T follicular helper cell (primary cell): ENCODE results near the gene GAGE12J.
"Not testable (repeated sequence)": the region's sequence is repeated elsewhere in the genome, so short reads cannot be mapped to it uniquely, and the experiment has no call there.

Source experiments
- DNase-seq: peaks from one replicate; pipeline ENCODE4 v3.0.0-alpha.2; 2020; ENCODE audit warnings: low read depth

The GAGE12J gene

DNA sequence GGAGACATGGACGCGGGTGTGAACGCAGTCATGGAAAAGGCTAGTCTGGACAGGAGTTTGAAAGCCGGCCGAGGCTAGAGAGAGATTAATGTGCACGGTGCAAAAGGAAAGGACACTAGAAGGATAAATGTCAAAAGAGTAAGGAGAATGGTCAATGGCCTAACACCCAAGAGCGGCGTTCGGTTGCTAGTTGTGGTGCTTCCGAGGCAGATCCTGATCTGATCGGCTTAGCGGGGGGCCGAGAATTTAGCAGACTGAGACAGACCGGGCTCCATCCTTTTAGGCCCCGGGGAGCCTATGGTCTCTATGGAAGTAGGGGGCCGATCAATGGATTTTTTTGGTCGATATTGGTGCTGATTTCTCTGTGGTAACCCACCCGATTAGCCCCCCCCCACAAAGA, 11.5 kb upstream of the GAGE12J start:
- no peak for DNase-seq

GRCh38 chrX:49312176-49312575, 9.7 kb upstream of the GAGE12J start:
- no peak for DNase-seq

DNA sequence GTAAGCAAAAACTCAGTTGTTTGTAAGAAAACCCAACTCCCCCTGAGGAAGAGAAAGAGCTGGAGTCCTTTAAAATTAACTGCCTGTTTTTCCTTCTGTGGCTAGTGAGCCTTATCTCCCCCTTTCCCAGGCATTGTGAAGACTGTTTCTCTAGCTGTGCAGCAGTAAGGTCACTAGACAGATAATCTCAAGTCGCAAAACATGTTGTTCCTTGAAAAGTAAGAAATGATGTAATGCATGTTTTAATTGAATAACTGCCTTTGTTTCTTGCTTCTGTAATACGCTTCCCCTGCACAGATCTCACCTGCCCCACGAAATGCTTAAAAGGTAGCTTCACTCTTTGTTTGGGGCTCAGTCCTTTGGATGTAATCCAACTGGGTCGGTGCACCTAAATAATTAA, 5.8 kb upstream of the GAGE12J start:
- no peak for DNase-seq

- DNase-seq, result not testable (repeated sequence)
These were observed 429 bp downstream of the GAGE12J start for GRCh38 chrX:49322266-49322665.

- not testable (repeated sequence) for DNase-seq
These were observed 1.9 kb downstream of the GAGE12J start for GRCh38 chrX:49323735-49324134.

GRCh38 chrX:49330421-49330820, 8.6 kb downstream of the GAGE12J start:
- DNase-seq, result not testable (repeated sequence)

GRCh38 chrX:49331282-49331681, 9.4 kb downstream of the GAGE12J start, which contains the start of gene GAGE13:
GAGE13 (plus strand) TSS chrX:49331582; CDS start chrX:49332738, 1,156 bp downstream.
- not testable (repeated sequence) for DNase-seq

DNA sequence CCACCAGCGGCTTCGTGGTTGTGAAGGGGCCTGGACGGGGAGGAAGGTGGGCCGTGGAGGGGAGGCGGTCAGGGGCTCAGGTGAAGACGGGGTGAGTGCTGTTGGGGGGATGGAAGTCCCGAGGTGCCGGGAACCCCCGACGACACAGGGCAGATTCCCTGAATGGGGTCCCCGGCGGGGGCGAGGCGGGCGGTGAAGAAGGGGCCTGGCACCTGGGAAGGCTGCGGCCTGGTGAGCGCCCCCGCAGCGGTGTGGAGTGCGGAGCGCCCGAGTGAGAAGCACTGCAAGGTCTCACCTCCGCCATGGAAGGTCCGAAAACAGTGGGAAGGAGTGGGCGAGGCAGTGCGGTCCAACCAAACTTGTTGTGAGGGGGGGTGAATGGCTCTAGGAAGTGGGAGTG, 10.0 kb downstream of the GAGE12J start:
- DNase-seq, result not testable (repeated sequence)

DNA sequence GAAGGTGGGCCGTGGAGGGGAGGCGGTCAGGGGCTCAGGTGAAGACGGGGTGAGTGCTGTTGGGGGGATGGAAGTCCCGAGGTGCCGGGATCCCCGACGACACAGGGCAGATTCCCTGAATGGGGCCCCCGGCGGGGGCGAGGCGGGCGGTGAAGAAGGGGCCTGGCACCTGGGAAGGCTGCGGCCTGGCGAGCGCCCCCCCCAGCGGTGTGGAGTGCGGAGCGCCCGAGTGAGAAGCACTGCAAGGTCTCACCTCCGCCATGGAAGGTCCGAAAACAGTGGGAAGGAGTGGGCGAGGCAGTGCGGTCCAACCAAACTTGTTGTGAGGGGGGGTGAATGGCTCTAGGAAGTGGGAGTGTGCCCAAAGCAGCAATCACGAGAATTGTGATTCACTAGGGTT, 19.6 kb downstream of the GAGE12J start:
- peak; percentile 21 for DNase-seq

GRCh38 chrX:49344496-49345175, 22.8 kb downstream of the GAGE12J start:
- not testable (repeated sequence) for DNase-seq

DNA sequence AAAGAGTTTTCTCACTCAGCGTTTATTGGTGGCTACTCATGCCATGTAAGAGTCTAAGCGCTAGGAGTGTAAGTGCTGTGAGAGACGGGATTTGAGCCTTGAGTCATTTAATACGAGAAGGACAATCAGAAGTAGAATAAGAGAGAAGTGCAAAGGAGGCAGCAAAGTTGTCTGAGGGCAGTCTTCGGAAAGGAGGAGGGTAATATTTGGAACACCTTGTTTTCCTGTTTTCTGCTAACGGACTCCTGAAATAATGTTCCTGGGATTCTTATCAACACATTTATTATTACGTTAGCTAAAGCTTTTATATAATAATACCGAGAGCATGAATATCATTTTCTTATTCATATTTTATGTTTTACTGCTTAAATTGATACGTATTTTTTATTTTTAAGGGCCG, 23.6 kb downstream of the GAGE12J start:
- not testable (repeated sequence) for DNase-seq

DNA sequence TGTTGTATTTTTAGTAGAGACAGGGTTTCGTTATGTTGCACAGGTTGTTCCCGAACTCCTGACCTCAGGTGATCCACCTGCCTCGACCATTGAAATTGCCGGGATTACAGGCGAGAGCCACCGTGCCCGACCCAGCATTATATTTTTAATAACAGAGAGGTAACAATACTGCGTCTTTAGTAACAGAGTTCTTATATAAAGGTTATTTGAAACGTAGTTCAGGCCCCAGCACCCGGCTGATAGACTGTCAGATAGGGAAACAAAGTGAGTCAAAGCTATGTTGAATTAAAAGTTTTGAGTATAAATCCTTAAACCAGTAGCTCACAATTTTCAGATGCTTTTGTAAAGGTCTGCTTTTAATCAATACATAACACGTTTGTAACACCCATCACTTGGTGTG, 24.3 kb downstream of the GAGE12J start:
- DNase-seq, result not testable (repeated sequence)
